Activated T-cell treated with anti-CD3 and anti-CD28 coated beads, Interleukin-2, amount 50 U/mL, for 1 hour (primary cell): ENCODE measurements around the gene TAF6.

Experiments used
- DNase-seq: peaks from one replicate; pipeline ENCODE4 v3.0.0-alpha.2; 2020

TAF6 gene

GRCh38 chr7:100120733-100121036, 1.5 kb upstream of the TAF6 start:
- no peak for DNase-seq

- DNase-seq: peak; percentile 74
Observed at GRCh38 chr7:100119970-100120732, 993 bp upstream of the TAF6 start.

GRCh38 chr7:100118388-100119071, 628 bp downstream of the TAF6 start:
- DNase-seq: no peak

GRCh38 chr7:100115026-100115425, 4.1 kb downstream of the TAF6 start:
- DNase-seq: no peak

- no peak for DNase-seq
Observed at GRCh38 chr7:100111914-100112313, 7.2 kb downstream of the TAF6 start.

GRCh38 chr7:100111156-100111555, 8.0 kb downstream of the TAF6 start:
- no peak for DNase-seq

- DNase-seq: no peak
Observed at GRCh38 chr7:100109521-100110163, 9.5 kb downstream of the TAF6 start.

- DNase-seq: no peak
Observed at GRCh38 chr7:100107890-100108289, 11.3 kb downstream of the TAF6 start.

GRCh38 chr7:100107125-100107737, 11.9 kb downstream of the TAF6 start:
- DNase-seq: no peak

- DNase-seq: no peak
Observed at GRCh38 chr7:100106633-100107032, 12.5 kb downstream of the TAF6 start.

GRCh38 chr7:100105534-100105933, 13.6 kb downstream of the TAF6 start:
- no peak for DNase-seq

- no peak for DNase-seq
Observed at GRCh38 chr7:100102950-100103840, 16.0 kb downstream of the TAF6 start.

GRCh38 chr7:100101016-100101862, 17.9 kb downstream of the TAF6 start, which contains the start of the genes AP4M1 and MCM7:
Gene AP4M1, plus strand, starts transcription at chr7:100101643. Its CDS starts 72 bp downstream, at chr7:100101715.
Gene MCM7, minus strand, starts transcription at chr7:100101397. Its CDS starts 103 bp downstream, at chr7:100101294.
- DNase-seq: peak; percentile 93

GRCh38 chr7:100100420-100101015, 18.6 kb downstream of the TAF6 start:
- DNase-seq: peak; percentile 87

GRCh38 chr7:100099452-100099851, 19.7 kb downstream of the TAF6 start:
- DNase-seq: no peak

- no peak for DNase-seq
Observed at GRCh38 chr7:100098913-100099312, 20.2 kb downstream of the TAF6 start.

GRCh38 chr7:100095704-100096103, 23.5 kb downstream of the TAF6 start:
- no peak for DNase-seq

- no peak for DNase-seq
Observed at GRCh38 chr7:100095289-100095688, 23.9 kb downstream of the TAF6 start.

GRCh38 chr7:100093925-100094486, 25.2 kb downstream of the TAF6 start:
- DNase-seq: no peak

- no peak for DNase-seq
Observed at GRCh38 chr7:100093498-100093897, 25.7 kb downstream of the TAF6 start.

- no peak for DNase-seq
Observed at GRCh38 chr7:100093054-100093453, 26.1 kb downstream of the TAF6 start.
